ENCODE measurements around the gene OR2F2.

DNA sequence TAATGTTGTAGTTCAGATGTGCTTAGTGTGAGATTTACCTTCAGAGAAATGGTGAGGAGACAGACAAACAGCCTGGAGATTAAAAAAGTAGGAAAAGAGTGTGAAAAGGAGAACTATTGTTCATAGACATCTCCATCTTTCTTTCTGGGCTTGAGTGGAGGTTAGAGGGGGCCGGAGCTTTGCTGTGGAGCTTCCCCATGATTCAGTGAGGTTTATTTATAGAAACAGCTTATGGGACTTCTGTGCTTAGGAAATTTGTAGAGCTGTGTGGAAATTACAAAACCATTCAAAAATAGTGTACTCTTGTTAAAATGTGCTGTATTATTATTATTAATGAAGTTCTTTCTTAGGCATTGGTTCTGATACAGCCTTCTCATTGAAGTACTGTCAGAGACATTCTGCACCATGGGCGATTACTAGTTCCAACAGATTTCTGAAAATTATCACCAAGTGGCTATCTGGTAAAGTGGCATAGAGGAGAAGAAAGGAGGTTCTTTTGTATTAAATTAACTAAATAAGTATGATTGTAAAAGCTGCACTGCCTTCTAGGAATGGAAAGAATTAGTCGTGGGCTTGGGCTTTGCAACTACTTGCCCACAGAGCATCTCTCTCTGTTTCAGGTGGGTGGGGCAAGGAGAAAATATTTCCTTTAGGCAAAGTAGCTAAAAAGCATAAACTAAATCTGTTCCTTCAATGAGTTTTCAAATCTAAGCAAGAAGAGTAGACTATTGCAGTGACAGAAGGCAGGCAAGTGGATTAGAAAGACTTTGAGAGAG is 24.4 kb upstream of the OR2F2 start:
- TF ChIP-seq EZH2 (optimal IDR thresholded peaks at IDR 0.05; ENCODE audit: low read depth, low read length): no peak
- TF ChIP-seq, protein P1, sequence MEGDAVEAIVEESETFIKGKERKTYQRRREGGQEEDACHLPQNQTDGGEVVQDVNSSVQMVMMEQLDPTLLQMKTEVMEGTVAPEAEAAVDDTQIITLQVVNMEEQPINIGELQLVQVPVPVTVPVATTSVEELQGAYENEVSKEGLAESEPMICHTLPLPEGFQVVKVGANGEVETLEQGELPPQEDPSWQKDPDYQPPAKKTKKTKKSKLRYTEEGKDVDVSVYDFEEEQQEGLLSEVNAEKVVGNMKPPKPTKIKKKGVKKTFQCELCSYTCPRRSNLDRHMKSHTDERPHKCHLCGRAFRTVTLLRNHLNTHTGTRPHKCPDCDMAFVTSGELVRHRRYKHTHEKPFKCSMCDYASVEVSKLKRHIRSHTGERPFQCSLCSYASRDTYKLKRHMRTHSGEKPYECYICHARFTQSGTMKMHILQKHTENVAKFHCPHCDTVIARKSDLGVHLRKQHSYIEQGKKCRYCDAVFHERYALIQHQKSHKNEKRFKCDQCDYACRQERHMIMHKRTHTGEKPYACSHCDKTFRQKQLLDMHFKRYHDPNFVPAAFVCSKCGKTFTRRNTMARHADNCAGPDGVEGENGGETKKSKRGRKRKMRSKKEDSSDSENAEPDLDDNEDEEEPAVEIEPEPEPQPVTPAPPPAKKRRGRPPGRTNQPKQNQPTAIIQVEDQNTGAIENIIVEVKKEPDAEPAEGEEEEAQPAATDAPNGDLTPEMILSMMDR (IDR thresholded peaks at IDR 0.05; ENCODE audit: low read length): no peak

Measured in MM.1S (cell line).